HEK293 (cell line): ENCODE data around the gene MAP3K5.

Source experiments
- CTCF ChIA-PET: fragments of 350-600 bp; formaldehyde crosslinking; extraction: SDS; loops from one replicate; lab custom pipeline; 2021; ENCODE audit warnings: antibody characterized with exemption; lab: Yijun Ruan, JAX
- POLR2A ChIA-PET: fragments of 300-600 bp; formaldehyde crosslinking; extraction: SDS; loops from one replicate; lab custom pipeline; 2020; ENCODE audit warnings: antibody characterized with exemption, inconsistent platforms; lab: Yijun Ruan, JAX
- H3K27ac ChIP-seq: fragments of 200-500 bp; sonication (Bioruptor generic); 2 replicates; pipeline ENCODE4 v1.5.1; 2014; ENCODE audit warnings: low read depth, low read length, control low read depth, inconsistent platforms; ENCODE audit errors: extremely low read depth
- H3K36me3 ChIP-seq, 2 experiments: fragments of 200-500 bp in 1 of 2; sonication (Bioruptor generic) in 1 of 2; 1 replicate in 1 of 2; 2 replicates in 1 of 2; pipeline ENCODE4 v1.5.1; 2014 to 2017; ENCODE audit warnings: inconsistent platforms in 2 of 2, low read length in 2 of 2; ENCODE audit not compliant: control insufficient read depth in 2 of 2, insufficient read depth in 1 of 2
- H3K4me1 ChIP-seq: fragments of 200-500 bp; sonication (Bioruptor generic); 2 replicates; pipeline ENCODE4 v1.5.1; 2014; ENCODE audit warnings: mild to moderate bottlenecking, low read length, inconsistent platforms; ENCODE audit not compliant: control insufficient read depth, insufficient read depth
- H3K4me3 ChIP-seq: 2 replicates; pipeline ENCODE4 v1.5.1; 2011; ENCODE audit warnings: low read depth, mild to moderate bottlenecking, control low read depth, low read length, moderate library complexity
- H3K9me3 ChIP-seq: fragments of 200-500 bp; sonication (Bioruptor generic); 2 replicates; pipeline ENCODE4 v1.5.1; 2014; ENCODE audit warnings: low read depth, low read length, inconsistent platforms; ENCODE audit not compliant: control insufficient read depth, insufficient read depth
- EGR2 ChIP-seq: fragments of 450-650 bp; formaldehyde crosslinking; IDR thresholded peaks from 2 replicates; pipeline ENCODE4 v1.5.1; 2016; ENCODE audit warnings: low read depth, missing biosample characterization, missing genetic modification characterization
- KLF7 ChIP-seq: fragments of 450-650 bp; formaldehyde crosslinking; IDR thresholded peaks from 2 replicates; pipeline ENCODE4 v1.5.1; 2016; ENCODE audit warnings: missing biosample characterization, missing genetic modification characterization, borderline replicate concordance
- OVOL3 ChIP-seq: fragments of 450-650 bp; formaldehyde crosslinking; IDR thresholded peaks from 2 replicates; pipeline ENCODE4 v1.5.1; 2016; ENCODE audit warnings: missing biosample characterization, missing genetic modification characterization
- SETDB1 ChIP-seq: IDR thresholded peaks from one replicate; pipeline ENCODE4 v1.6.1; 2017; ENCODE audit warnings: mild to moderate bottlenecking, low read length, moderate library complexity, mixed read lengths; ENCODE audit not compliant: insufficient read length
- SP3 ChIP-seq: fragments of 450-650 bp; formaldehyde crosslinking; IDR thresholded peaks from 2 replicates; pipeline ENCODE4 v1.5.1; 2016; ENCODE audit warnings: missing biosample characterization, missing genetic modification characterization
- YY2 ChIP-seq: fragments of 450-650 bp; formaldehyde crosslinking; IDR thresholded peaks from 2 replicates; pipeline ENCODE4 v1.5.1; 2016; ENCODE audit warnings: missing biosample characterization, missing genetic modification characterization
- ZBTB20 ChIP-seq: fragments of 450-650 bp; formaldehyde crosslinking; IDR thresholded peaks from 2 replicates; pipeline ENCODE4 v1.5.1; 2016; ENCODE audit warnings: missing biosample characterization, missing genetic modification characterization
- ZBTB7A ChIP-seq: fragments of 450-650 bp; formaldehyde crosslinking; IDR thresholded peaks from 2 replicates; pipeline ENCODE4 v1.5.1; 2016; ENCODE audit warnings: low read depth, missing biosample characterization, missing genetic modification characterization
- ZFHX2 ChIP-seq: fragments of 450-650 bp; formaldehyde crosslinking; conservative IDR thresholded peaks from 2 replicates; pipeline ENCODE4 v1.5.1; 2016; ENCODE audit warnings: missing biosample characterization, missing genetic modification characterization
- ZNF132 ChIP-seq: fragments of 450-650 bp; formaldehyde crosslinking; IDR thresholded peaks from 2 replicates; pipeline ENCODE4 v1.5.1; 2017; ENCODE audit warnings: missing biosample characterization, missing genetic modification characterization, borderline replicate concordance
- ZNF157 ChIP-seq: fragments of 450-650 bp; formaldehyde crosslinking; IDR thresholded peaks from 2 replicates; pipeline ENCODE4 v1.5.1; 2016; ENCODE audit warnings: missing biosample characterization, missing genetic modification characterization
- ZNF202 ChIP-seq: fragments of 450-650 bp; formaldehyde crosslinking; IDR thresholded peaks from 2 replicates; pipeline ENCODE4 v1.5.1; 2016; ENCODE audit warnings: missing biosample characterization, missing genetic modification characterization, borderline replicate concordance
- ZNF211 ChIP-seq: fragments of 450-650 bp; formaldehyde crosslinking; IDR thresholded peaks from 2 replicates; pipeline ENCODE4 v1.5.1; 2016; ENCODE audit warnings: low read depth, missing biosample characterization, missing genetic modification characterization
- ZNF214 ChIP-seq: fragments of 450-650 bp; formaldehyde crosslinking; IDR thresholded peaks from 2 replicates; pipeline ENCODE4 v1.5.1; 2017; ENCODE audit warnings: missing biosample characterization, mild to moderate bottlenecking, missing genetic modification characterization, borderline replicate concordance
- ZNF223 ChIP-seq: fragments of 450-650 bp; formaldehyde crosslinking; IDR thresholded peaks from 2 replicates; pipeline ENCODE4 v1.5.1; 2016; ENCODE audit warnings: missing biosample characterization, missing genetic modification characterization
- ZNF23 ChIP-seq: fragments of 450-650 bp; formaldehyde crosslinking; IDR thresholded peaks from 2 replicates; pipeline ENCODE4 v1.5.1; 2016; ENCODE audit warnings: missing biosample characterization, missing genetic modification characterization, borderline replicate concordance
- ZNF544 ChIP-seq: fragments of 450-650 bp; formaldehyde crosslinking; IDR thresholded peaks from 2 replicates; pipeline ENCODE4 v1.5.0; 2017; ENCODE audit warnings: missing biosample characterization, missing genetic modification characterization
- ZNF600 ChIP-seq: fragments of 450-650 bp; formaldehyde crosslinking; IDR thresholded peaks from 2 replicates; pipeline ENCODE4 v1.5.1; 2016; ENCODE audit warnings: missing biosample characterization, missing genetic modification characterization
- ZNF624 ChIP-seq: fragments of 450-650 bp; formaldehyde crosslinking; IDR thresholded peaks from 2 replicates; pipeline ENCODE4 v1.5.1; 2017; ENCODE audit warnings: missing biosample characterization, missing genetic modification characterization
- ZNF626 ChIP-seq: fragments of 450-650 bp; sonication (Bioruptor Pico); formaldehyde crosslinking; IDR thresholded peaks from 2 replicates; pipeline ENCODE4 v1.5.1; 2018; ENCODE audit warnings: missing biosample characterization, missing genetic modification characterization, inconsistent platforms
- ZNF658 ChIP-seq: fragments of 450-650 bp; formaldehyde crosslinking; IDR thresholded peaks from 2 replicates; pipeline ENCODE4; 2016; ENCODE audit warnings: missing biosample characterization, missing genetic modification characterization
- ZNF747 ChIP-seq: fragments of 450-650 bp; formaldehyde crosslinking; IDR thresholded peaks from 2 replicates; pipeline ENCODE4 v1.5.1; 2016; ENCODE audit warnings: missing biosample characterization, missing genetic modification characterization
- ZNF830 ChIP-seq: fragments of 450-650 bp; IDR thresholded peaks from 2 replicates; pipeline ENCODE4 v1.5.0; 2018; ENCODE audit warnings: missing biosample characterization, missing genetic modification characterization, low read depth, mild to moderate bottlenecking, moderate library complexity
- ZSCAN16 ChIP-seq: fragments of 450-650 bp; formaldehyde crosslinking; IDR thresholded peaks from 2 replicates; pipeline ENCODE4 v1.5.1; 2016; ENCODE audit warnings: missing biosample characterization, missing genetic modification characterization
- TF ChIP-seq, protein P1 (sequence below): fragments of 450-650 bp; formaldehyde crosslinking; IDR thresholded peaks from 2 replicates; pipeline ENCODE4 v1.5.1; 2016; ENCODE audit warnings: missing biosample characterization, missing genetic modification characterization
- TF ChIP-seq, protein P2 (sequence below): fragments of 450-650 bp; formaldehyde crosslinking; IDR thresholded peaks from 2 replicates; pipeline ENCODE4 v1.5.1; 2016; ENCODE audit warnings: missing biosample characterization, missing genetic modification characterization

MAP3K5 gene

GRCh38 chr6:136831873-136832562, 39.7 kb upstream of the MAP3K5 start (continued):
- TF ChIP-seq, protein P1, sequence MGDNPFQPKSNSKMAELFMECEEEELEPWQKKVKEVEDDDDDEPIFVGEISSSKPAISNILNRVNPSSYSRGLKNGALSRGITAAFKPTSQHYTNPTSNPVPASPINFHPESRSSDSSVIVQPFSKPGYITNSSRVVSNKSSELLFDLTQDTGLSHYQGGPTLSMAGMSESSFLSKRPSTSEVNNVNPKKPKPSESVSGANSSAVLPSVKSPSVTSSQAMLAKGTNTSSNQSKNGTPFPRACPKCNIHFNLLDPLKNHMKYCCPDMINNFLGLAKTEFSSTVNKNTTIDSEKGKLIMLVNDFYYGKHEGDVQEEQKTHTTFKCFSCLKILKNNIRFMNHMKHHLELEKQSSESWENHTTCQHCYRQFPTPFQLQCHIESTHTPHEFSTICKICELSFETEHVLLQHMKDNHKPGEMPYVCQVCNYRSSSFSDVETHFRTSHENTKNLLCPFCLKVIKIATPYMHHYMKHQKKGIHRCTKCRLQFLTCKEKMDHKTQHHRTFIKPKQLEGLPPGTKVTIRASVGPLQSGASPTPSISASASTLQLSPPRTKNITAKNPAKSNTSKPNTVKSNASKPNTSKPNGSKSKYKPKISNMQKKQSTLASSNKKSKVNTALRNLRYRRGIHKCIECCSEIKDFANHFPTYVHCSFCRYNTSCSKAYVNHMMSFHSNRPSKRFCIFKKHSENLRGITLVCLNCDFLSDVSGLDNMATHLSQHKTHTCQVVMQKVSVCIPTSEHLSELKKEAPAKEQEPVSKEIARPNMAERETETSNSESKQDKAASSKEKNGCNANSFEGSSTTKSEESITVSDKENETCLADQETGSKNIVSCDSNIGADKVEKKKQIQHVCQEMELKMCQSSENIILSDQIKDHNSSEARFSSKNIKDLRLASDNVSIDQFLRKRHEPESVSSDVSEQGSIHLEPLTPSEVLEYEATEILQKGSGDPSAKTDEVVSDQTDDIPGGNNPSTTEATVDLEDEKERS (tag by site-specific recombination), result peak; percentile 40; the same call in 1 of the 2 replicates
- TF ChIP-seq SETDB1, result peak; percentile 93
- TF ChIP-seq ZNF544 (tag by site-specific recombination), result no peak
- TF ChIP-seq ZNF600, result no peak
- TF ChIP-seq ZBTB7A (tag by site-specific recombination), result no peak
- TF ChIP-seq ZNF830 (tag by site-specific recombination), result no peak
- TF ChIP-seq ZNF626 (tag by site-specific recombination), result peak; percentile 78; the same call in 1 of the 2 replicates
- no peak for TF ChIP-seq ZNF202

DNA sequence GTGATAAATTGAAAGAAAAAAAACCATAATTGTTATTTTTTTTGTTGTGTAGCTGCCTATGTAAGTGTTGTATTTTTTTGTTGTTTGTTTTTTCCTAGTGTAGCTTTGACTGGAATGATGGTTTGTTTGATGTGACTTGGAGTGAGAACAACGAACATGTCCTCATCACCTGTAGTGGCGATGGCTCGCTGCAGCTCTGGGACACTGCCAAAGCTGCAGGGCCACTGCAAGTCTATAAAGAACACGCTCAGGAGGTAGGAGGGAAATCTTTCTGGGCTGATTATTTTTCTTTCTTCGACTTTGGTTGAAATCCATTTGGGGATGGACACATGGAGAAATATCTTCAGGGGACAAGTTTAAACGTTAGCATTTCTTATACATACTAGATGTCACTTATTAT, 33.9 kb upstream of the MAP3K5 start:
- TF ChIP-seq ZNF211 (no peak), ZNF132 (tag by site-specific recombination) (no peak), ZFHX2 (no peak), ZNF747 (tag by site-specific recombination) (no peak), ZNF214 (tag by site-specific recombination) (no peak), EGR2 (tag by site-specific recombination) (no peak), ZSCAN16 (tag by site-specific recombination) (no peak), YY2 (tag by site-specific recombination) (no peak), ZNF223 (tag by site-specific recombination) (no peak), ZBTB20 (no peak), ZNF23 (tag by site-specific recombination) (no peak), SP3 (tag by site-specific recombination) (no peak), ZNF157 (tag by site-specific recombination) (no peak), KLF7 (tag by site-specific recombination) (no peak), OVOL3 (tag by site-specific recombination) (no peak), ZNF658 (no peak), ZNF624 (no peak)
- TF ChIP-seq, protein P2, sequence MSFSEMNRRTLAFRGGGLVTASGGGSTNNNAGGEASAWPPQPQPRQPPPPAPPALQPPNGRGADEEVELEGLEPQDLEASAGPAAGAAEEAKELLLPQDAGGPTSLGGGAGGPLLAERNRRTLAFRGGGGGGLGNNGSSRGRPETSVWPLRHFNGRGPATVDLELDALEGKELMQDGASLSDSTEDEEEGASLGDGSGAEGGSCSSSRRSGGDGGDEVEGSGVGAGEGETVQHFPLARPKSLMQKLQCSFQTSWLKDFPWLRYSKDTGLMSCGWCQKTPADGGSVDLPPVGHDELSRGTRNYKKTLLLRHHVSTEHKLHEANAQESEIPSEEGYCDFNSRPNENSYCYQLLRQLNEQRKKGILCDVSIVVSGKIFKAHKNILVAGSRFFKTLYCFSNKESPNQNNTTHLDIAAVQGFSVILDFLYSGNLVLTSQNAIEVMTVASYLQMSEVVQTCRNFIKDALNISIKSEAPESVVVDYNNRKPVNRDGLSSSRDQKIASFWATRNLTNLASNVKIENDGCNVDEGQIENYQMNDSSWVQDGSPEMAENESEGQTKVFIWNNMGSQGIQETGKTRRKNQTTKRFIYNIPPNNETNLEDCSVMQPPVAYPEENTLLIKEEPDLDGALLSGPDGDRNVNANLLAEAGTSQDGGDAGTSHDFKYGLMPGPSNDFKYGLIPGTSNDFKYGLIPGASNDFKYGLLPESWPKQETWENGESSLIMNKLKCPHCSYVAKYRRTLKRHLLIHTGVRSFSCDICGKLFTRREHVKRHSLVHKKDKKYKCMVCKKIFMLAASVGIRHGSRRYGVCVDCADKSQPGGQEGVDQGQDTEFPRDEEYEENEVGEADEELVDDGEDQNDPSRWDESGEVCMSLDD (tag by site-specific recombination), result no peak
- TF ChIP-seq, all 188 proteins: peak for 0
- H3K27ac ChIP-seq, result no peak overlapping the region
- ChIA-PET CTCF (no interaction called here), POLR2A (interaction anchor here (0.6 kb wide), 1 partner anchor 218 kb away, joined by 3 read pairs; the partner anchor contains the start of gene IL20RA)
- H3K4me1 ChIP-seq, result no peaks in the 10 kb centered on the region
- no peaks in the 10 kb centered on the region for H3K9me3 ChIP-seq
- peaks cover 19 to 48% of the 10 kb centered on the region in 2 experiments for H3K36me3 ChIP-seq
- no peak overlapping the region for H3K4me3 ChIP-seq
